Karpas-422 (cell line): ENCODE data around the gene TENM4. TPM values are rescaled to one million over a fixed set of nuclear protein-coding genes. Genes with fewer than 3 reads are reported as not detected.

Experiments used
- DNase-seq: peaks from one replicate; pipeline ENCODE4 v3.0.0-alpha.2; 2015
- H2AFZ ChIP-seq: fragments of 200-600 bp; sonication (generic); 2 replicates; pipeline ENCODE4 v1.6.1; 2014; ENCODE audit warnings: antibody characterized with exemption, low read length, mixed read lengths
- H3K27ac ChIP-seq: fragments of 200-600 bp; sonication (generic); 2 replicates; pipeline ENCODE4 v1.5.1; 2014; ENCODE audit warnings: mild to moderate bottlenecking, low read length, moderate library complexity
- H3K27me3 ChIP-seq: fragments of 200-600 bp; sonication (generic); 2 replicates; pipeline ENCODE4 v1.6.1; 2014; ENCODE audit warnings: low read length, mixed read lengths
- H3K36me3 ChIP-seq: fragments of 200-600 bp; sonication (generic); 2 replicates; pipeline ENCODE4 v1.6.1; 2014; ENCODE audit warnings: low read length, mixed read lengths; ENCODE audit not compliant: insufficient read depth
- H3K4me1 ChIP-seq: fragments of 200-600 bp; sonication (generic); 2 replicates; pipeline ENCODE4 v1.6.1; 2014; ENCODE audit warnings: mild to moderate bottlenecking, low read length, mixed read lengths
- H3K4me2 ChIP-seq: fragments of 200-600 bp; sonication (generic); 2 replicates; pipeline ENCODE4 v1.6.1; 2014; ENCODE audit warnings: low read length, low read depth, mild to moderate bottlenecking; ENCODE audit not compliant: poor library complexity, severe bottlenecking
- H3K4me3 ChIP-seq: fragments of 200-600 bp; sonication (generic); 2 replicates; pipeline ENCODE4 v1.5.1; 2014; ENCODE audit warnings: mild to moderate bottlenecking, antibody characterized with exemption, low read length, mixed read lengths
- H3K79me2 ChIP-seq: fragments of 200-600 bp; sonication (generic); 2 replicates; pipeline ENCODE4 v1.6.1; 2014; ENCODE audit warnings: mild to moderate bottlenecking, low read length, mixed read lengths
- H3K9ac ChIP-seq: fragments of 200-600 bp; sonication (generic); 2 replicates; pipeline ENCODE4 v1.6.0; 2014; ENCODE audit warnings: low read length
- H3K9me2 ChIP-seq: fragments of 200-600 bp; sonication (generic), shearing (Covaris generic); replicated peaks from 2 replicates; pipeline ENCODE4 v1.6.0; 2014; ENCODE audit warnings: mild to moderate bottlenecking, low read length, moderate library complexity; ENCODE audit not compliant: insufficient read depth
- H3K9me3 ChIP-seq: fragments of 300-700, 200-600 bp; sonication (generic); 2 replicates; pipeline ENCODE4 v1.6.1; 2014; ENCODE audit warnings: low read length, mixed read lengths
- H4K20me1 ChIP-seq: fragments of 200-600 bp; sonication (generic); 2 replicates; pipeline ENCODE4 v1.6.1; 2014; ENCODE audit warnings: mild to moderate bottlenecking, antibody characterized with exemption, low read length, low read depth; ENCODE audit not compliant: insufficient read depth
- total RNA-seq: library from RNA; depleted of rRNA; stranded (reverse); fragments of >200 nt; shearing (Covaris generic); gene quantifications from 2 replicates; pipeline ENCODE4 v1.2.3, GENCODE V29; 2014; ENCODE audit warnings: low replicate concordance

TENM4 gene
- total RNA-seq, 1 experiment from 2014 or later = not detected

GRCh38 chr11:79117488-79117887 lies 323.3 kb downstream of the TENM4 start:
- Histone ChIP-seq H3K4me3 (no peak overlapping the region), H3K9ac (no peak overlapping the region), H3K27ac (no peak overlapping the region), H3K9me3 (no peaks in the 10 kb centered on the region), H3K36me3 (no peaks in the 10 kb centered on the region), H2AFZ (no peak overlapping the region), H4K20me1 (no peaks in the 10 kb centered on the region), H3K4me1 (0 out of 2 replicates have a peak, but pooled peaks cover 2% of the 10 kb centered on the region), H3K9me2 (no peaks in the 10 kb centered on the region), H3K79me2 (no peaks in the 10 kb centered on the region), H3K4me2 (no peak overlapping the region), H3K27me3 (no peaks in the 10 kb centered on the region)
- DNase-seq = no peak

GRCh38 chr11:79116600-79116999 lies 324.2 kb downstream of the TENM4 start:
- H3K79me2 ChIP-seq = no peaks in the 10 kb centered on the region
- no peak overlapping the region for H2AFZ ChIP-seq
- H3K4me2 ChIP-seq = no peak overlapping the region
- no peak for DNase-seq
- no peaks in the 10 kb centered on the region for H3K36me3 ChIP-seq
- no peaks in the 10 kb centered on the region for H4K20me1 ChIP-seq
- no peaks in the 10 kb centered on the region for H3K9me2 ChIP-seq
- H3K9me3 ChIP-seq = no peaks in the 10 kb centered on the region
- no peak overlapping the region for H3K27ac ChIP-seq
- no peaks in the 10 kb centered on the region for H3K27me3 ChIP-seq
- H3K4me1 ChIP-seq = 0 out of 2 replicates have a peak, but pooled peaks cover 2% of the 10 kb centered on the region
- no peak overlapping the region for H3K9ac ChIP-seq
- H3K4me3 ChIP-seq = no peak overlapping the region

- H3K27me3 ChIP-seq = no peaks in the 10 kb centered on the region
- DNase-seq = no peak
- H4K20me1 ChIP-seq = no peaks in the 10 kb centered on the region
- no peak overlapping the region for H3K27ac ChIP-seq
- no peaks in the 10 kb centered on the region for H3K4me1 ChIP-seq
- H3K9ac ChIP-seq = no peak overlapping the region
- H3K9me2 ChIP-seq = no peaks in the 10 kb centered on the region
- no peaks in the 10 kb centered on the region for H3K9me3 ChIP-seq
- H3K4me2 ChIP-seq = no peak overlapping the region
- no peak overlapping the region for H3K4me3 ChIP-seq
- no peak overlapping the region for H2AFZ ChIP-seq
- H3K36me3 ChIP-seq = no peaks in the 10 kb centered on the region
- H3K79me2 ChIP-seq = no peaks in the 10 kb centered on the region
These were observed 327.7 kb downstream of the TENM4 start for GRCh38 chr11:79113054-79113690.

- no peak for DNase-seq
- H3K36me3 ChIP-seq = no peaks in the 10 kb centered on the region
- H4K20me1 ChIP-seq = no peaks in the 10 kb centered on the region
- H3K9me3 ChIP-seq = no peaks in the 10 kb centered on the region
- no peak overlapping the region for H3K4me3 ChIP-seq
- H3K4me2 ChIP-seq = no peak overlapping the region
- H3K79me2 ChIP-seq = no peaks in the 10 kb centered on the region
- no peak overlapping the region for H2AFZ ChIP-seq
- no peak overlapping the region for H3K27ac ChIP-seq
- H3K9me2 ChIP-seq = no peaks in the 10 kb centered on the region
- no peak overlapping the region for H3K9ac ChIP-seq
- H3K27me3 ChIP-seq = no peaks in the 10 kb centered on the region
- no peaks in the 10 kb centered on the region for H3K4me1 ChIP-seq
These were observed 330.0 kb downstream of the TENM4 start for GRCh38 chr11:79110796-79111195.

GRCh38 chr11:79110321-79110720 lies 330.5 kb downstream of the TENM4 start:
- Histone ChIP-seq H3K4me1 (no peaks in the 10 kb centered on the region), H3K9me2 (no peaks in the 10 kb centered on the region), H3K4me3 (no peak overlapping the region), H2AFZ (no peak overlapping the region), H4K20me1 (no peaks in the 10 kb centered on the region), H3K27ac (no peak overlapping the region), H3K36me3 (no peaks in the 10 kb centered on the region), H3K4me2 (no peak overlapping the region), H3K9ac (no peak overlapping the region), H3K9me3 (no peaks in the 10 kb centered on the region), H3K27me3 (no peaks in the 10 kb centered on the region), H3K79me2 (no peaks in the 10 kb centered on the region)
- no peak for DNase-seq

GRCh38 chr11:79108851-79109250 lies 332.0 kb downstream of the TENM4 start:
- H3K9me3 ChIP-seq = no peaks in the 10 kb centered on the region
- no peak for DNase-seq
- H3K27me3 ChIP-seq = no peaks in the 10 kb centered on the region
- H3K4me1 ChIP-seq = no peaks in the 10 kb centered on the region
- no peak overlapping the region for H2AFZ ChIP-seq
- no peaks in the 10 kb centered on the region for H3K9me2 ChIP-seq
- H3K27ac ChIP-seq = no peak overlapping the region
- no peak overlapping the region for H3K9ac ChIP-seq
- H4K20me1 ChIP-seq = no peaks in the 10 kb centered on the region
- no peaks in the 10 kb centered on the region for H3K79me2 ChIP-seq
- H3K4me2 ChIP-seq = no peak overlapping the region
- no peaks in the 10 kb centered on the region for H3K36me3 ChIP-seq
- H3K4me3 ChIP-seq = no peak overlapping the region

- Histone ChIP-seq H3K27ac (no peak overlapping the region), H3K9me3 (no peaks in the 10 kb centered on the region), H2AFZ (no peak overlapping the region), H3K9ac (no peak overlapping the region), H3K4me2 (no peak overlapping the region), H4K20me1 (no peaks in the 10 kb centered on the region), H3K79me2 (no peaks in the 10 kb centered on the region), H3K36me3 (no peaks in the 10 kb centered on the region), H3K4me1 (no peaks in the 10 kb centered on the region), H3K9me2 (no peaks in the 10 kb centered on the region), H3K27me3 (no peaks in the 10 kb centered on the region), H3K4me3 (no peak overlapping the region)
- no peak for DNase-seq
These were observed 338.0 kb downstream of the TENM4 start for GRCh38 chr11:79102840-79103239.

GRCh38 chr11:79101656-79102055 lies 339.2 kb downstream of the TENM4 start:
- no peak for DNase-seq
- no peak overlapping the region for H3K4me3 ChIP-seq
- H3K4me1 ChIP-seq = no peaks in the 10 kb centered on the region
- no peaks in the 10 kb centered on the region for H3K27me3 ChIP-seq
- H3K9ac ChIP-seq = no peak overlapping the region
- H3K79me2 ChIP-seq = no peaks in the 10 kb centered on the region
- H3K9me3 ChIP-seq = no peaks in the 10 kb centered on the region
- no peak overlapping the region for H2AFZ ChIP-seq
- no peak overlapping the region for H3K27ac ChIP-seq
- H4K20me1 ChIP-seq = no peaks in the 10 kb centered on the region
- no peak overlapping the region for H3K4me2 ChIP-seq
- no peaks in the 10 kb centered on the region for H3K9me2 ChIP-seq
- no peaks in the 10 kb centered on the region for H3K36me3 ChIP-seq
